HT1080 (cell line): Measurements from ENCODE around the gene HSF5. TPM values are rescaled to one million over a fixed set of nuclear protein-coding genes. Genes with fewer than 3 reads are reported as not detected.
A peak's percentile ranks its signal among the peaks of the same experiment; 100 is the strongest.
"Not testable (repeated sequence)": the region's sequence is repeated elsewhere in the genome, so short reads cannot be mapped to it uniquely, and the experiment has no call there.

Experiments used
- DNase-seq: peaks from one replicate; pipeline ENCODE4 v3.0.0-alpha.2; 2015; ENCODE audit warnings: low read depth
- total RNA-seq: library from RNA; depleted of rRNA; stranded (reverse); fragments of >200 nt; shearing (Covaris generic); gene quantifications from 2 replicates; pipeline ENCODE4 v1.2.3, GENCODE V29; 2014

The HSF5 gene
- total RNA-seq, 1 experiment from 2014 or later = not detected

DNA sequence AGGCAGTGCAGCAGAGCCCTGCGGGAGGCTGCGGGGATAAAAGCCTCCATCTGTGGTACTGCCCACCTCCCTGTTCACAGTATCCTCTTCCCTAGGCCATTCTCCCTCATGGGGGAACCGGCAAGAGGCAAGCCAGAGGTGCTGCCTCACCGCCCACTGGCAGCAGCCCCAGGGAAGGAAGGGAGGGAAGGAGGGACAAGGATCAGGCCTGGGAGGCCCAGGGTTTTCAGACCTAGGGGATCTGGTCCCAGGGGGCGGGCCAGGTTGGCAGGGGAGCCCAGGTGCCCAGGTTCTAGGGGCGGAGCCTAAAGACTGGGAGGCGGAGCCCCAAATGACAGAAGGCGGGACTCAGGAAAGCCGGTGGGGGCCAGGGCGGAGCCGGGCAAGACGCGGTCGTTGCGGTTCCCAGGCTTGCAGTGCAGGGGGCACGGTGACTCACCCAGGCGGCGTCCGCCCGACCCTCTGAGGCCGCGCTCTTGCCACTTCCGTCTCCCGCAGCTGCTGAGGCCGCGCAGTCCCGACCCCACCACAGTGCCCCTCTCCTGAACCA, 29.2 kb upstream of the HSF5 start:
- DNase-seq = no peak

DNA sequence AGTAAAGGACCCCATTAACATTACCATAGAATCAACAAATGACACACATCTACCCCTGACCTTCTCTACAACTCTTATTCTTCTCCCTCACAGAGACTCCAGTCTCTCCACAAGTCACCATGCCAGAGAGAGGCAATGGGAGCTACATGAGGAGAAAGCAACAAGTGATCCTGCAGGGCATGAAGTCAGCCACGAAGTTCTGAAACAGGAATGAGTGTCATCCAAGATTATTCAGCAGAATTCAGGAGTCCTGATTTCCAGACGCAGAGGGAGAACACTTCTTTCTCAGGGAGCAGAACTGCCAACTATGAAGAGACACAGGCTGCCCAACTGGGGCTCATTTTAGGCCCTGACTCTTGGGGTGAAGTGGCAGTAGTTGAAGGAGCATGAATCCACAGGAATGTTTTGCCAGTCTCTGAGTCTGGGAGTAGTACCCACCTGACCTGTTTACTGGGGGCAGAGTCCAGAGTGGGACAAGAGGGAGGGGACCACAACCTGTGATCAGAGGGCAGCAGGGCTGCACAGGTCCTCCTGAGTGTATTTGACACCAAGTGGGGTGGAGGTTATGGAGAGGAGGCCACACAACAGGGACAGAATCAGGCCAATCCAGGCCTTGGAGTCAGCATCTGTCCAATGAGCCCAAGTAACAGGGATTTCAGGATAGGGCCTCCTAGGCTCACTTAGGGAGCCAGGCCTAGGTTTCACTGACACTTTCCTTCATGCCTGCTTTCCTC, 28.6 kb upstream of the HSF5 start:
- no peak for DNase-seq

- DNase-seq = no peak
These were observed 27.1 kb upstream of the HSF5 start for GRCh38 chr17:58515286-58515685.

GRCh38 chr17:58514770-58515157, 26.6 kb upstream of the HSF5 start:
- no peak for DNase-seq

DNA sequence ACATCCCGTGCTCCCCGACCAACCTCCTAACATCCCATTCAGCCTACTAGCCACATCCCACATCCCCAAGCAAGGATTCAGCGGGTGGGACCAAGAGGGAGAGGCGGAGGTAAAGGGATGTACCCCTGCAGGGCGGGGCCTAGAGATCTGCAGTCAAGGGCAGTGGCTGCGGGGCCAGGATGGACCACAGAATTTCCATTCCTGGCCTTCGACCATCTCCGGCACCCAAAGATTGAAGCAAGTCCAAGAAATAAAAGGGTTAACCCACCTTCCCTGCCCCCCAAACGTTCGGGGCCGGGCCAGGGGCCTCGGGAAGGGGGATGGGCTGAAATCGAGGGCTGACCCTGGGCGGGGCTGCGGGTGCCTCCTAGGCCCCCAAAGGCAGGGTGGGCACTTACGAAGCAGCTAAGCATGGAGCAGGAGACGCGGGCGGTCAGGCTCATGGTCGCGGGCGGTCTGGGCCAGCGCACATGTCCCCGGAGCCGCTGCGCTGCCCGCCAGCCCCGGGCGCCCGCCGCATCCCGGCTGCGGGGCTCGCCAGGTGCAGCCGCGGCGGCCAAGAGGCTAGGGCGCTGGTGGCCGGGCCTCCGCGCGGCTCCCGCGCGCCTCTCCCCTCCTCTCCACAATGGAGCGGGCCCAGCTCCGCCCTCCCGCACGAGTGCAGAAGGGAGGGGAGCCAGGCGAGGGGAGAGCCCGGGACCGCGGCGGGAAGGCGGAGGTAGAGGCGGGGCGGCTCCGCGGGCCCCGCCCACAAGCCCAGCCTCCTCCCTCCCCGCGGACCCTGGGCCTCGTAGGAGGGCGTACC, 26.0 kb upstream of the HSF5 start, which contains the start of gene MTMR4:
MTMR4 (minus strand) TSS at position 674 of the 805 bp plus-strand sequence; CDS start at position 443, 231 bp downstream.
- peak; percentile 69 for DNase-seq

DNA sequence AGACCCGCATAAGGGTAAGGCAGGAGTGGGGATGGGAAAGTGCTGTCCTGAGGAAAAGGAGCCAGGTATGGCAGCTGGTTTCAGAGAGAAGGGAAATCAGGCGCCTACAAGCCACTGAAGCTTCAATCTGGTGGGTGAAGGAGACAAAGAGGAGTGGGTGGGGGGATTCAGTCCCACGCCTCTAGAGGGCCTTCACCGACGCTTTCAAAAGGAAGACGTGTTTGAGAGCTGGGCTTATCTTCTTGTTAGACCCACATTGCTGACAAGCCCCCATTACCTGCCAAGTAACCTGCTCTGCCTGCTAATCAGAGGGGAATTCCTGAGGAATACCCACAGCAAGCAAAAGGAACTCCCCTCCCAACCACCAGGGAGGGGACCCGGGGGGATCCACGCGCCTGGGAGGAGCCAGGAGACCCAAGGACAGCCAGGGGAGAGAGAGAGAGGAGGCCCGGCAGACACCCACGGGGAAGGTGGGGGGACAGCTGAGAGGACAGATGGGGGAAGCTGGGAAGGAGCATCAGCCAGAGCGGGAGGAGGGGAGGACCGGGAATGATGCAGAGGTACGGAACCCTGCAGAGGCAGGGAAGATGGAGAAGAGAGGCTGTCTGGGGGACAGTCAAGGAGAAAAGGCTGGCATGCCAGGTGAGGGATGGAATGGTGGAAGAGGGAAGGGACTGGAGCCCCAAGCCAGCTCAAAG, 25.2 kb upstream of the HSF5 start:
- DNase-seq = no peak

GRCh38 chr17:58510075-58510474, 21.9 kb upstream of the HSF5 start:
- no peak for DNase-seq

GRCh38 chr17:58508341-58509067, 20.3 kb upstream of the HSF5 start:
- no peak for DNase-seq

- no peak for DNase-seq
These were observed 19.0 kb upstream of the HSF5 start for GRCh38 chr17:58507123-58507634.

DNA sequence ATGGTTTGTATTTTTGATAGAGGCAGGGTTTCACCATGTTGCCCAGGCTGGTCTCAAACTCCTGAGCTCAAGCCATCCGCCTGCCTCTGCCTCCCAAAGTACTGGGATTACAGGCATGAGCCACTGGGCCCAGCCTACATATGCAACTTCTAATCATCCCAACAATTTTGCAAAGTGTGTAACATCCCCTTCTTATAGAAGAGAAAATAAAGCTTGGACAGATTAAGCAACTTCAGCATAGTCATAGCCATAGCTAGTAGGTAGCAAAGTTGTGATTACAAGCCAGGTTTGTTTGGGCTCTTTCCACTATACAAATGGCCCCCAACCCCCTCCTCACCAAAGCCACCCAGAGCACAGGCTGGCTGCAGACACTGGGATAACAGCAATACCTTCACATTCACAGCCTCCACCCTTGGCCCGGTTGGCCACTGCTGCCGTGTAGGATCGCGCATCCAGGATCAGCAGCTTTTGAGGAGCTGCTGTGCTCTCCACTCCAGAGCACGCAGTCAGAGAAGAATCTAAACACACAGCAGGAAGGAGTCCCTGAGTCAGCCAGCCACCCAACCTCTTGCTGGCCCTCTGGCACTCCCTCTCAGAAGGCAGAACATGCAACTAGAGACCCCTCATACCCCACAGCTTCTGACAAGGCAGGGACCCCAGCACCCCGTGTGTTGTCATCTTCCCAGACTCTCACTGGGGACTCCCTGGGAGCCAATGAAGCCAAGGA, 18.3 kb upstream of the HSF5 start:
- DNase-seq = no peak

- no peak for DNase-seq
These were observed 16.7 kb upstream of the HSF5 start for GRCh38 chr17:58504826-58505351.

DNA sequence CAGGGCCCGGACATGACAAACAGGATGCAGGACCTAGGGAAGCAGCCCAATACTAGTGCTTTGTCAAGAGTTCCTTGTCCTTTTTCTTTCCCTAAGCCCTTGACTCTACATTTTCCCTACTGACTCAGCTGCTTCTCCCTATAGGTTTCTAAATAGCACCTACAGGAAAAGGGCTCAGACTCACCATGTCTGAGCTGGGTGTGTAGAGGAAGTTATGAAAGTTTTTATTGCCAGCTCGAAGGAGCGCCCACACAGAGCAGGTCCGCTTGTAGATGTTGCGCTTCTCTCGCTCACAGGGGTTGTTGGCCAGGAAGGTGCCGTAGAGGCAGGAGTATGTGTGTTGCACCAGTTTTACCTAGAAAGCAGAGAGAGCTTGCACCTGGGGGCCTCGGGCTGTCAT, 15.7 kb upstream of the HSF5 start:
- no peak for DNase-seq

- not testable (repeated sequence) for DNase-seq
These were observed 14.9 kb upstream of the HSF5 start for GRCh38 chr17:58503134-58503533.

GRCh38 chr17:58501451-58501850, 13.2 kb upstream of the HSF5 start:
- DNase-seq = no peak

- no peak for DNase-seq
These were observed 10.1 kb upstream of the HSF5 start for GRCh38 chr17:58498177-58498828.

- no peak for DNase-seq
These were observed 5.3 kb upstream of the HSF5 start for GRCh38 chr17:58493506-58493905.

- no peak for DNase-seq
These were observed 4.3 kb upstream of the HSF5 start for GRCh38 chr17:58492238-58493121.

GRCh38 chr17:58491510-58492045, 3.4 kb upstream of the HSF5 start:
- no peak for DNase-seq
